Measurements from ENCODE around the gene WWOX.
"Not testable (repeated sequence)": the region's sequence is repeated elsewhere in the genome, so short reads cannot be mapped to it uniquely, and the experiment has no call there.

WWOX gene

DNA sequence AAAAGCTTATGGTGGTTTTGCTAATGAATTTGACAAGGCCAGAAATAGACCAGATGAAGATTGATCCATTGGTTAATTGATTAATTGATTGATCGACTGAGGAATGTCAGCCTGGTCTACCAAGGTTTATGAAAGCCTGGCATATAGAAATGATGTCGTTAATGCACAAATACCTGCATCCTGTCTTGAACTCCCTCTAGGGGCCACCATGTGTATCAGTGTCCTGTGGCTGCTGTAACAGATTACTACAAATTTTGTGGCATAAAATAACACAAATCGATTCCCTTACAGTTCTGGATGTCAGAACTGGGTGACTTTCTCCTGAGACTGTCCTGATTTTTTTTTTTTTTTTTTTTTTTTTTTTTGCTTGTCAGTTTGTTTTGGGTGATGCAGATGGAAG, 947.9 kb downstream of the WWOX start:
- Mint-ChIP-seq H3K36me3 (ENCODE audit: low read depth) (no peaks in the 10 kb centered on the region), H3K27me3 (no peaks in the 10 kb centered on the region), H3K4me3 (no peak overlapping the region), H3K4me1 (ENCODE audit: low read depth) (peaks cover 32% of the 10 kb centered on the region), H3K9me3 (no peaks in the 10 kb centered on the region), H3K27ac (no peak overlapping the region)
- no peak for DNase-seq

DNA sequence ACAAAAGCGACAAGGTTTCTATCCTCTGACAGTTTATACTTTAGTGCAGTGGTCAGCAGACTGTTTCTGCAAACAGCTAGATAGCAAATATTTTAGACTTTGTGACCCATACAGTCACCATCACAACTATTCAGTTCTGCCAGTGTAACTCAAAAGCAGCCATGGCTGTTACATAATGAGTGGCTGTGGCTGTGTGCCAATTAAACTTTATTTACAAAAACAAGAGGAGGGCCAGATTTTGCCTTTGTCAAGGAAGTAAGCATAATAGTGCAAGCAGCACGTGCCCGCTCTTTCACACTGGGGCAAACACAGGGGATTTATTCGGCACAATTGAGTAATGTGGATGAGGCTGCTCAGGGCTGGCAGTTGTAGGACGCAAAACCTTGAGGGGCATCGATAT, 949.6 kb downstream of the WWOX start:
- Mint-ChIP-seq H3K4me3 (no peak overlapping the region), H3K27ac (no peak overlapping the region), H3K4me1 (ENCODE audit: low read depth) (peaks cover 15% of the 10 kb centered on the region), H3K27me3 (no peaks in the 10 kb centered on the region), H3K9me3 (peaks cover 2% of the 10 kb centered on the region), H3K36me3 (ENCODE audit: low read depth) (no peaks in the 10 kb centered on the region)
- DNase-seq: no peak

DNA sequence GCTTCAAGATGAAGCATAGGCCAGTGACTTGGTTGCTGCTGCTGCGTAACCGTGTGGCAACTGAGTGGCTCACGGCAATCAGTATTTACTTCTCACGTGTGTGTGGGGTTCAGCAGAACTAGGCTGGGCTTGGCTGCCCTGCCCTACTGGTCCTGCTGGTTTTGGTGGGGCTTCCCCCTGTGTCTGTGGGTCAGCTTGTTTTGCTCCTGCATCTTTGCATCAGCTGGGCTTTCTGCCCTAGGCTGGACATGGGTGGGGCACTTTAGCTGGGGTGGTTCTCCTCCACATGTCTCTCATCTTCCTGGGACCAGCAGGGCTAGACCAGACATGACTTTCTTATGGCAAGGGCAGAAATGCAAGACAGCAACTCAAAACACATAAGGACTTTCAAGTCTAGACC, 950.6 kb downstream of the WWOX start:
- no peak overlapping the region for H3K27ac Mint-ChIP-seq
- no peak overlapping the region for H3K4me3 Mint-ChIP-seq
- H3K4me1 Mint-ChIP-seq (ENCODE audit: low read depth): peaks cover 10% of the 10 kb centered on the region
- no peaks in the 10 kb centered on the region for H3K36me3 Mint-ChIP-seq (ENCODE audit: low read depth)
- H3K9me3 Mint-ChIP-seq: peaks cover 2% of the 10 kb centered on the region
- no peaks in the 10 kb centered on the region for H3K27me3 Mint-ChIP-seq
- no peak for DNase-seq

DNA sequence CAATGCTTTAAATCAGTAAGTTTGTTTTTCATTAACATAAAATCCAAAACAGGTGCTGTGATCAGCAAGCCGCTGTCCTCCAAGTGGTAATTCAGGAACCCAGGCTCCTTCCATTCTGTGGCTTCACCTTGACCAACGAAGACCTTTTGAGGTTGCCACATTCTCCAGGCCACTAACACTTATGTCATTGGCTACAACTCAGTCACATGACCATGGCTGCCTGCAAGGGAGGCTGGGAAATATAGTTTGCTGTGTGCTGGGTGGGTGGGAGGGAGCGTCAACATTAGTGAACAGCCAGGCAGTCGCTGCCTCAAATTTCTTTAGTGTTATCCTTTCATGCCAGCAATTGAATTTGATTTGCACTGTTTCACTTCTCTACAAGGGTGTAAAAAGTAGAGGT, 951.9 kb downstream of the WWOX start:
- Mint-ChIP-seq H3K27ac (no peak overlapping the region), H3K27me3 (no peaks in the 10 kb centered on the region), H3K4me1 (ENCODE audit: low read depth) (peaks cover 6% of the 10 kb centered on the region), H3K4me3 (no peak overlapping the region), H3K36me3 (ENCODE audit: low read depth) (no peaks in the 10 kb centered on the region), H3K9me3 (peaks cover 2% of the 10 kb centered on the region)
- DNase-seq: no peak

DNA sequence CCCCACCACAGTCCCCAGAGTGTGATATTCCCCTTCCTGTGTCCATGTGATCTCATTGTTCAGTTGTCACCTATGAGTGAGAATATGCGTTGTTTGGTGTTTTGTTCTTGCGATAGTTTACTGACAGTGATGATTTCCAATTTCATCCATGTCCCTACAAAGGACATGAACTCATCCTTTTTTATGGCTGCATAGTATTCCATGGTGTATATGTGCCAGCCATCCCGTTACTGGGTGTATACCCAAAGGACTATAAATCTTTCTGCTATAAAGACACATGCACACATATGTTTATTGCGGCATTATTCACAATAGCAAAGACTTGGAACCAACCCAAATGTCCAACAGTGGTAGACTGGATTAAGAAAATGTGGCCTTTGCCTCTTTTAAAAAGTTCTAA, 952.7 kb downstream of the WWOX start:
- not testable (repeated sequence) for H3K9me3 Mint-ChIP-seq; H3K4me3 Mint-ChIP-seq; H3K4me1 Mint-ChIP-seq (ENCODE audit: low read depth); H3K27ac Mint-ChIP-seq; H3K36me3 Mint-ChIP-seq (ENCODE audit: low read depth); H3K27me3 Mint-ChIP-seq; DNase-seq

DNA sequence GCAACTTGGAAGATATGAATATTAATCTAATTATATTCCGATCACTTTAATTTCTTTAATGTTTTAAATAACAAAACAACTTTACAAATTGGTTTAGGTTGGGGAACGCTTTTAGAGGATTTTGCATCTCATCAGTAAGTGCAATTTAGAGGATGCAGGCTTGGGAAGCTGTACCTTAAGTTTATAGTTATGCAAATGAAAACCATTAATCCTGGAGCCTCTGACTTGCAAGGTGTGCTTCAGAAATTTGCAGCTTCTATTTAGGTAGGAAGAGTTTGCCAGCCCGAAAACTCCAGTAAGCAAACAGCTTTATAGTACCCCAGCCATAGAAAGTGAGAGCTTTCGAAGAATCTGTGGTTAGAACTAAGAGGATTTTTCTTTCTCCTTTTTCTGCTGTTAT, 954.1 kb downstream of the WWOX start:
- Mint-ChIP-seq H3K9me3 (peaks cover 2% of the 10 kb centered on the region), H3K4me3 (no peak overlapping the region), H3K27me3 (no peaks in the 10 kb centered on the region), H3K4me1 (ENCODE audit: low read depth) (no peaks in the 10 kb centered on the region), H3K36me3 (ENCODE audit: low read depth) (no peaks in the 10 kb centered on the region), H3K27ac (no peak overlapping the region)
- DNase-seq: no peak

DNA sequence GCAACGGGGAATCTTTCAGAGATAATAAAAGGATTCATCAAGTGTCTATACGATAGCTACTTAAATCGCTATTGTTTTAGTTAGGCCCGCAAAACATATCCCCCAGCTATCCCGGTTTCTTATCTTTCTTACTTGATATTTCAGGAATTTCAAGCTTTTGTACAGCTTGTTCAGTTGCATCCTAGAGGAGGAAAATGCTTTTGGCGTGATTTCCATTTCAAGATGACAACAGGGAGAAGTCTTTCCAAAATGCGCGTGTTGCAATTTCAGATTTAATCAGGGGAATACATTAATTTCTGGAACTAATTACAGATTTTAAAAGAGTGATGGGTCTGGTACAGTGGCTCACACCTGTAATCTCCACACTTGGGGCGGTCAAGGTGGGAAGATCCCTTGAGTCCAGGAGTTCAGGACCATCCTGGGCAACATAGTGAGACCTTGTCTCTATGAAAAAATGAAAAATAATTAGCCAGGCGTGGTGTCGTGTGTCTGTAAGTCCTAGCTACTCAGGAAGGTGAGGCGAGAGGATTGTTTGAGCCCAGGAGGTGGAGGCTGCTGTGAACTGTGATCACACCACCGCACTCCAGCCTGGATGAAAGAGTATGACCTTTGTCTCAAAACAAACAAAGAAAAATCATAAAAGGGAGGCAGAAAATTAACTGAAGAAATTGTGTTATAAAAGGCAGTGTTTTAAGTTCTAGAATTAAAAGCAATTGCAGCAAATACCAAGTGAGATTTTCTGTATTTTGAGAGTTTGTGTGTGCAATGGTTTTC, 954.9 kb downstream of the WWOX start:
- Mint-ChIP-seq H3K4me1 (ENCODE audit: low read depth) (no peaks in the 10 kb centered on the region), H3K4me3 (no peak overlapping the region), H3K9me3 (peaks cover 2% of the 10 kb centered on the region), H3K27ac (no peak overlapping the region), H3K36me3 (ENCODE audit: low read depth) (no peaks in the 10 kb centered on the region), H3K27me3 (no peaks in the 10 kb centered on the region)
- DNase-seq: no peak

DNA sequence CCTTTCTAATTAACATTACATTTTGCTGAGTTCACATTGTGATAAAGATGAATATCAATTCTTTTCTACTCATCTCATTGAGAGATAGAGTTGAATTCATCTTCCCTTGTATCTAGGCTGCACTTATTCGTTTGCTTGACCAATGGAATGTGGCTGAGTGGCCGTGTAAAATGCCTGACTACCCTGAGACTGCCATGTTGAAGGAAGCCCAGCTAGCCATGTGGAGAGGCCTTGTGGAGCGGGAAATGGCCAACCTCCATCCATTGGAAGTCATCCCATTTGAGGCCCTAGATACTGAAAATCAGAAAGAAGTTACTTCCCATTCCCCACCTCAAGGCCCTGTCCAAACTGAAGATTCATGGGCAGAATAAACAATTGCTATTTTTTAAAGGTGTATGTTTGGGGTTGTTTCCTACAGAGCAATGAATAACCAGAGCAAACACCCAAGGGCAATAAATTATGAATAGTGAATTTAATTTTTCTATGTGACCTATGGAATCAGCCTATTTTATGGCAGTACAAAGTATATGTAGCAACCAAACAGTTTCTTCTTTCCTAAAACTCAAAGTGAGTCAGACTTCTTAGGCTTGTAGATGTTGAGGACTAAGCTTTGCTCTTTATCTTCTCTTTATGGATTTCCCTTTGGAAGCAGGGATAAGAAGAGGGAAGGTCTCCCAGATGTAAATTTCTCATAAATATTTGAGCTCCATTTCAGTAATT, 956.0 kb downstream of the WWOX start:
- Mint-ChIP-seq H3K27ac (no peak overlapping the region), H3K9me3 (peaks cover 2% of the 10 kb centered on the region), H3K36me3 (ENCODE audit: low read depth) (no peaks in the 10 kb centered on the region), H3K4me3 (no peak overlapping the region), H3K27me3 (no peaks in the 10 kb centered on the region), H3K4me1 (ENCODE audit: low read depth) (no peaks in the 10 kb centered on the region)
- no peak for DNase-seq

DNA sequence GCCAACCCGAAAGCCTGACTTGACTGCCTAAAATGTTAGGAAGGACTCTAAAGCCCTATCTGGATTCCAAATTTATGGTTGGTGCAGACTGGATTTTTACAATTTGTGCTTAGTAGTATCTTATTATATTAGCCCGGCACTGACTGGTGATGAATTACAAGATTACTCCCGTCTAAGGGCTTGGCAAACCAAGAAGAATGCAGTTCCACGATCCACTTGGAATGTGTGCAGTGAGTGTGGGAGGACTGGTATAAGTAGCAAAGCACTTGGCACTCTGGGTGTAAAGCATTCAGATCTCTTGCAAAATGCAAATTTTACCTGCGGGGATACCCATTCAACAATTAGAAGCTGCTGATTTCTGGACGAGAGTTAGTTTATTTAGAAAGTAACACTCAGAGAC, 961.7 kb downstream of the WWOX start:
- no peaks in the 10 kb centered on the region for H3K36me3 Mint-ChIP-seq (ENCODE audit: low read depth)
- H3K27ac Mint-ChIP-seq: no peak overlapping the region
- H3K9me3 Mint-ChIP-seq: no peaks in the 10 kb centered on the region
- H3K4me3 Mint-ChIP-seq: no peak overlapping the region
- no peak for DNase-seq
- peaks cover 9% of the 10 kb centered on the region for H3K4me1 Mint-ChIP-seq (ENCODE audit: low read depth)
- H3K27me3 Mint-ChIP-seq: peaks cover 5% of the 10 kb centered on the region

DNA sequence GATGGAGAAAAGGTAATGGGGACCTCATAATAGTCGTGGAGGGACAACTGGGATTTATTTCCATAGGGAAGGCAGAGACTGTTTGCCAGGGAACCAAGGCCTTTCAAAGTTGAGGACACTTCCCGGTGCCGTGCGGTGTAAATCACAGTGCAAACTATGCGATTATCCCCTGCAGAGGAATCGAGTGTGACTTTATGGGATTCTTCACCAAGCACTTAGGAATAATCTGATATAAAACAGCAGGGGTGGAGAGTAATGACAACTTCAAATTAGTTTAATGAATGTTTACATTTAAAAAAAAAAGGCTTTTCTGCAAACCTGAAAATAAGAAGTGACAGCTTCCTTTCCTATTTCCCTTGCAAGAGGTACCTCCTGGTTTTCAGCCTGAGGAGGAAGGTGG, 962.9 kb downstream of the WWOX start:
- DNase-seq: no peak
- H3K27ac Mint-ChIP-seq: no peak overlapping the region
- no peaks in the 10 kb centered on the region for H3K9me3 Mint-ChIP-seq
- H3K27me3 Mint-ChIP-seq: peaks cover 5% of the 10 kb centered on the region
- H3K36me3 Mint-ChIP-seq (ENCODE audit: low read depth): no peaks in the 10 kb centered on the region
- no peak overlapping the region for H3K4me3 Mint-ChIP-seq
- H3K4me1 Mint-ChIP-seq (ENCODE audit: low read depth): peaks cover 13% of the 10 kb centered on the region

DNA sequence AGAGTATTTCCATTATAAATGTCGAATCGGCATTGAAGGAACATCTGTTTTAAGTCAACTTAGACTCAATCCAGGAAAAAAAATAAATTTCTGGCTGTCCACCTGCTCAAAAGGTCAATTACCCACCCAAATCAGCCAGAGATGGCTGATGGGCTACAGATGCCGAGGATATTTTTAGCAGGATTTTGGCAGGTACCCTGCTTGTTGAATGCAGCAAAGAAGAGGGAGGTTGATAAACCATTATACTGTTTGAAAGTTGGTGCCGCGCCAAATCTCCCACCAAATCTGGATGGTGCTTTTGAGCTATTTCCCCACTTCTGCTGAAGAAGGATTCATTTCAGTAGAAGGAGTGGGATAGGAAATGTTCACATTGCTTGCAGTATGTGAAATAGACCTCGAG, 963.4 kb downstream of the WWOX start:
- Mint-ChIP-seq H3K27ac (no peak overlapping the region), H3K4me1 (ENCODE audit: low read depth) (peaks cover 17% of the 10 kb centered on the region), H3K36me3 (ENCODE audit: low read depth) (no peaks in the 10 kb centered on the region), H3K9me3 (no peaks in the 10 kb centered on the region), H3K27me3 (peaks cover 5% of the 10 kb centered on the region), H3K4me3 (no peak overlapping the region)
- DNase-seq: no peak

DNA sequence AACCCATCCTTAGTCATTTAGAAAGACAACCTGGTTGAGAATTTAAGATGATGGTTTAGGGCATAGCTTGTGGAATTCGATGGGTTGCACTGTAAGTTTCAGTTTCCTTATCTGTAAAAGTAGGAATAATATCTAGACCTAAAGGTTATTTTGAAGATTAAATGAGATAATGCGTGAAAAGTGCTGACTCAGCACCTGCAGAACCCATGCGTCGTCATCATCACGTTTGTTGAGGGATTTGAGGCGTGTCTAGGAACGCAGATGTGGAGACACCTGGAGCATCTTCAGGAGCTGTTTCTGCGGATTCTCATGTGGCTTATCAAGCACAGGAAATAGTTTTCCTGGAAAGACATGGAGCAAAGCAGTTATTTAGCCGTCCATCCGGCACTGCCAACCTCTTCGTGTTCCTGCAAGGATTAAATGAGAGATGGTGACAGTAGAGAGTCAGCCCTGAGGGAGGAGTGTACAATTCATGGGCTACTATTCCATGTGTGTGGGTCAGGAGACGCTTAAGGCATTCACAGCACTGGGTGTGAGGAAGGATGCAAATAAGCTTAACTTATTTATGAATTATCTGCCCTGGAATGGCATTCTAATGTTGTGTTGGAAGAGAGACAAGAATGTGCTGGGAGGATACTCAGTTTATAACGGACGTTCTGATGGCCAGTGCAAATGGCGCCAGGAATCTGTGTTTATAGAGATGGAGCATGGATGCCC, 965.0 kb downstream of the WWOX start:
- Mint-ChIP-seq H3K4me3 (no peak overlapping the region), H3K27ac (no peak overlapping the region), H3K36me3 (ENCODE audit: low read depth) (no peaks in the 10 kb centered on the region), H3K27me3 (peaks cover 5% of the 10 kb centered on the region), H3K9me3 (no peaks in the 10 kb centered on the region), H3K4me1 (ENCODE audit: low read depth) (peaks cover 30% of the 10 kb centered on the region)
- DNase-seq: no peak

DNA sequence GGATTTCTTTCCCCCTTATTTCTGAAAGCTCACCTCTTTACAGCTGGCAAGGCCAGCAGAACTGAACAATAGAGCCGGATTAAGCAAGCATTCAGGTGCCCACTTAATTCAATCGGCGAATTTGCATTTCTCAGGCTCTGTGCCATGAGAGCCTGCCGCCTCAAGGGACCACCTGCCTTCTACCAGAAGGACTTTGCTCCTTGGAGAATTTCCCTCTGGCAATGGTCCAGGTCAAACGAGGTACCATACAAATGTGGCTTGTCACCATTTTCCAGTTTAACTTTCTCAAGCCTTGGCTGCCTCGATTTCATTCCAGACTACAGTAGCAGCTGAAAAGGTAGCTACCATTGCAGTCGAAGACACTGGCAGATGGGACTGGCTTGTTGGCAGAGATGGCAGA, 967.1 kb downstream of the WWOX start:
- Mint-ChIP-seq H3K4me1 (ENCODE audit: low read depth) (peaks cover 51% of the 10 kb centered on the region), H3K4me3 (no peak overlapping the region), H3K9me3 (no peaks in the 10 kb centered on the region), H3K27me3 (peaks cover 5% of the 10 kb centered on the region), H3K27ac (no peak overlapping the region), H3K36me3 (ENCODE audit: low read depth) (no peaks in the 10 kb centered on the region)
- DNase-seq: no peak

DNA sequence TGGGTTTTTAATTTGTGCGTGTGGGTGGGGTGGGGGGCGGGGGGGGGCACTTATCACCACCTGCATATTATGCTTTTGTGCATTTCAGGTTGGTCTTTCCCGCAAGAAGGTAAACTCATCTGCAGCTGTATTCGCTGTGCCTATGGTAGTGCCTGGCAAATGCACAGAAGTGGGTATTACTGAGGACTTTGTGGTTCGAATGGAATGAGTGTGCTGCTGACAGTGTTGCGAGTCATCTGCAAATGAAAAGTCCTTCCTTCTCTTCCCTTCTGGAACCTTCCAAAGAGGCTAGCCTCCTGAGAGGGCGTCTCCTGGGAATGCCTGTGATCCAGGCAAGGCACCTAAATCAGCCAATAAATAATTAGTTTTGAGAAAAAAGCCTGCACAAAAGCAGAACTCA, 968.1 kb downstream of the WWOX start:
- Mint-ChIP-seq H3K27me3 (peaks cover 8% of the 10 kb centered on the region), H3K9me3 (no peaks in the 10 kb centered on the region), H3K4me1 (ENCODE audit: low read depth) (peaks cover 59% of the 10 kb centered on the region), H3K27ac (peak overlapping the region; percentile 70), H3K4me3 (no peak overlapping the region), H3K36me3 (ENCODE audit: low read depth) (no peaks in the 10 kb centered on the region)
- DNase-seq: no peak

DNA sequence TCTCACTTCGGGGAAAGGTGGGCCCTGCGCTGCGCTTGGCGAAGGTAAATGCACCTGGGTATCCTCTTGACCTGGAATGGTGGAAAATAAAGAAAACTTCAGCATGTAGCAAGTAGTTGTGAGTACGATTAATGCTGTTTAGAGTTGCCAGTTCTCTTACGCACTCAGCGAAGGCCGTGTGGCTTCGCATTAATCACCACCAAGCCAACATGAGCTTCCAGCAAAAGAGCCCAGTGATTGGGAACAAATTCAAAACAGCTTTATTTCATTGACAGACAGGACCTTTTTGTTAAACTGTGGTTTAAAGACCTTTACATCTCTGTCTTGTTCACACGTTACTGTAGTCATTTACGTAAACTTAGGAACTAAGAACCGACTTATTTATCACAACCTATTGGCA, 969.7 kb downstream of the WWOX start:
- H3K4me3 Mint-ChIP-seq: no peak overlapping the region
- H3K27ac Mint-ChIP-seq: peak overlapping the region; percentile 66

More for the DNA sequence above, 969.7 kb downstream of the WWOX start:
- Mint-ChIP-seq H3K4me1 (ENCODE audit: low read depth) (peaks cover 66% of the 10 kb centered on the region), H3K9me3 (no peaks in the 10 kb centered on the region), H3K27me3 (peaks cover 11% of the 10 kb centered on the region), H3K36me3 (ENCODE audit: low read depth) (no peaks in the 10 kb centered on the region)
- DNase-seq: no peak
